Midbrain (tissue), 1 donor: ENCODE measurements around the gene SLC22A6.

ENCODE experiments used
- DNase-seq: peaks from one replicate; lab custom pipeline; 2025; lab: John Stamatoyannopoulos, UW

SLC22A6 gene, protein sequence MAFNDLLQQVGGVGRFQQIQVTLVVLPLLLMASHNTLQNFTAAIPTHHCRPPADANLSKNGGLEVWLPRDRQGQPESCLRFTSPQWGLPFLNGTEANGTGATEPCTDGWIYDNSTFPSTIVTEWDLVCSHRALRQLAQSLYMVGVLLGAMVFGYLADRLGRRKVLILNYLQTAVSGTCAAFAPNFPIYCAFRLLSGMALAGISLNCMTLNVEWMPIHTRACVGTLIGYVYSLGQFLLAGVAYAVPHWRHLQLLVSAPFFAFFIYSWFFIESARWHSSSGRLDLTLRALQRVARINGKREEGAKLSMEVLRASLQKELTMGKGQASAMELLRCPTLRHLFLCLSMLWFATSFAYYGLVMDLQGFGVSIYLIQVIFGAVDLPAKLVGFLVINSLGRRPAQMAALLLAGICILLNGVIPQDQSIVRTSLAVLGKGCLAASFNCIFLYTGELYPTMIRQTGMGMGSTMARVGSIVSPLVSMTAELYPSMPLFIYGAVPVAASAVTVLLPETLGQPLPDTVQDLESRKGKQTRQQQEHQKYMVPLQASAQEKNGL

DNA sequence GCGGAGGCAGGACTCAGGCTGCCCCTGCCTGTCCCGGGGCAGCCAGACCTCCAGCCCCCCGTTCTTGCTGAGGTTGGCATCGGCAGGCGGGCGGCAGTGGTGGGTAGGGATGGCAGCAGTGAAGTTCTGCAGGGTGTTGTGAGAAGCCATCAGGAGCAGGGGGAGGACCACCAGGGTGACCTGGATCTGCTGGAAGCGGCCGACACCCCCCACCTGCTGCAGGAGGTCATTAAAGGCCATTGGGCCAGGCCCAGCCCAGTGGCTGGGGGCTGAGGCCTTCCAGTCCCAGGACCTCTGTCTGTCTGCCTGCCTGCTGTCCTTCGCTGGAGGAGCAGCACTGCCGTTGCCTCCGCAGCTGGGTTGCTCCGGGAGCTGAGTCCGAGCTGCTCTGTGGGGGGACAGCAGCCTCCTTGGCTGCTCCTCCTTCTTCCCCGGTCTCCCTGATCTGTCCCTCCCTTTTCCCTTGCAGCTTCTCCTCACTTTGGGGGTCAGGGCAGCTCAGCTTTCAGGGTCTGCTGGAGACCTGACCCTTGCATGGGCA, at the start of gene SLC22A6:
Gene SLC22A6 (minus strand): TSS at position 517 of the 541 bp plus-strand sequence. CDS start 277 bp downstream, at position 240.
- peak; percentile 11 for DNase-seq

- DNase-seq: no peak
These were observed 47.7 kb upstream of the SLC22A6 start for GRCh38 chr11:63032457-63032856.

GRCh38 chr11:63023841-63024648, 39.3 kb upstream of the SLC22A6 start:
- peak; percentile 89 for DNase-seq

GRCh38 chr11:63023222-63023814, 38.6 kb upstream of the SLC22A6 start:
- DNase-seq: no peak

- no peak for DNase-seq
These were observed 37.7 kb upstream of the SLC22A6 start for GRCh38 chr11:63022441-63022840.

GRCh38 chr11:63020671-63021291, 36.0 kb upstream of the SLC22A6 start:
- DNase-seq: peak; percentile 15

GRCh38 chr11:63019506-63019905, 34.7 kb upstream of the SLC22A6 start:
- no peak for DNase-seq

GRCh38 chr11:63017306-63017974, 32.7 kb upstream of the SLC22A6 start:
- DNase-seq: no peak

DNA sequence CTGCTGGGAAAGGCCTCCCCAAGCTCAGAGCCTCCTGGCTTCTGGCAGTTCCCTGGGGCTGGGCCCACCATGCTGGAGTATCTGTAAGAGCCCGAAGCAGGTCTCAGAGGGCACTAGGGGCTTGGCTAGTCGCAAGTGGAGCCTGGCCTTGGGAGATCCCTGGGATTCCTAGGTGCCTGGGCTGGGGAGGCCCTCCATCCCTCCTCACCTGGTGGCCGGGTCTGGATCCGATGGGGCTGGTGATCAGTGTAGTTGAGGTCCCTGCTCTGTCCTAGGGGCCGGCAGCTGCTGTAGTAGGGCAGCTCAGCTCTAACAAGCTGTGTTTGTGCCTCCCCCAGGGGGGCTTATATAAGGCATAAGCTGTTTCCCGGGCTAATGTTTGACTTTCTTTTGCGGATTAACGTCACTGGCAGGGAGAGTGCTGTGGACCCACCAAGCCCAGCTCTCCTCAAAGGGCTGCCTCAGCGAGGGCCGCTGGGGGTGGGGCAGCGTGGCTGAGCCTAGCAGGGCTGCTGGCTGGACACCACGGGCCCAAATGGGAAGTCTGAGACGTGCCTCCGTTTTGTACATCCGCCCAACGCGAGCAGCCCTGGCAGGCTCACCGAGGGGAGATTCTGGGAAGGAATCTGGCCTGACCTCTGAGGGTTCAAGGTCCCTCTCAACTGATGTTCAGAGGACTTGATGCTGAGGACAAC, 30.9 kb upstream of the SLC22A6 start, which contains the start of gene SLC22A8:
Gene SLC22A8 (minus strand): TSS at position 321 of the 695 bp plus-strand sequence. CDS start 883 bp downstream, outside the sequence.
- no peak for DNase-seq

DNA sequence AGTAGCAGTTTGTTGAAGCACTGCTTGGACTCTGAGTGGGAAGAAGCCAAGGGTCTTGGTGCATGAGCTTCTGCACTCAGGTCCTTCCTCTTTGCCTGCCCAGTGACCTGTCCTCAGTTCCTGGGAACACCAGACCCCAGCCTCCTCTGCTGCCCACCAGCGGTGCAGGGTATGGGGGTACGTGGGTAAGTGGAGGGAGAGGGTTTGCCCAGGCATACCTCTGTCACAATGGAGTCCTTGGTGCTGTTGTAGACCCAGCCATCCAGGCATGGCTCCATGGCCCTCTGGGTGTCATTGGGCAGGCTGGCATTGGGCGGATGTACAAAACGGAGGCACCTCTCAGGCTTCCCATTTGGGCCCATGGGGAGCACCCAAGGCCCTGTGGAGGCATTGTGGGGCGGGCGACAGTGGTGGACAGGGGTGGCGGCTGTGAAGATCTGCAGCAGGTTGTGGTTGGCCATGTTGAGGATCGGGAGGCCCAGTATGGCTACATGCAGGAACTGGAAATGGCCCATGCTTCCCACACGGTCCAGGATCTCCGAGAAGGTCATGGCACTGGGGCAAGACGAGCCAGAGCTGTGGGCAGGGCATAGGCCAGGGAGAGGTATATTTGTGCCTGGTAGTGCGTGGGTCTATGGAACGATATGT, 29.8 kb upstream of the SLC22A6 start:
- no peak for DNase-seq

- DNase-seq: no peak
These were observed 28.1 kb upstream of the SLC22A6 start for GRCh38 chr11:63012839-63013238.

DNA sequence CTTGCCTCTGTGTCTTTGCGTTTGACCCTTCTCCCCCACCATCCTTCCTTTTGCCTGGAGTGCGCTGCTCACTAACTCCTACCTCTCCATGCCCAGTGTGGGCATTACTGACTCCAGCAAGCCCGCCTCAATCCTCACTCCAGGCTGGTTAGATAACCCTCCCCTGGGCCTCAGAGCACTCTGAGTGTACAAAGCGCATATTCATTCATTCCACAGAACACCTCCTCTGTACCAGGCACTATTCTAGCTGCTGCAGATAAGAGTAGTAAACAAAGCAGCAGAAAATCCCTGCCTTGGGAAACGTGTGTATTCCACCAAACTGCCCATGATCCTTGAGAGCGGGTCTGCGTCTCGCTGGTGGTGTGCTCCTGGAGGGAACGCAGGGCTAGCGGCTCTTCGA, 27.7 kb upstream of the SLC22A6 start:
- DNase-seq: no peak

DNA sequence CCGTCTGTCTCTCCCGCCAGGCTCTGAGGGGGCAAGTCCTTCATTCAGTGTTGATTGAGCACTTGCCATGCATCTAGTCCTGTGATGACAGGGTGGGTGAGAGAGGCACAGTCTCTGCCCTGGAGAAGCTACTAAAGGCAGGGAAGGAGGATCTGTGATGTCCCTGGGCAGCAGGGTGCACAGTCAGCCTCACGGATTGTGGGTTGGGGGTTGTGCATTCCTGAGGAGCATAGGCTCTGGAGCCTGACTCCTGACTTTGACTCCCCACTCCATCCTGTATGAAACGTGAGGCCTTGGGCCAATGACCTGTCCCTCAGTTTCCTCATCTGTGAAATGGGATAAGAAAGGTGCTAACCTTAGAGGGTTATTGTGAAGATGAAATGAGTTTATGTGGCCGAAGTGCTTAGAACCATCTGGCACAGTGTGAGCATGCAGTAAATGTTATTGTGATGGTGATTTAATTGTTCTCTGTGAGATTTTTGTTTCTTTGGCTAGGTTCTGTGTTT, 26.2 kb upstream of the SLC22A6 start:
- DNase-seq: no peak

DNA sequence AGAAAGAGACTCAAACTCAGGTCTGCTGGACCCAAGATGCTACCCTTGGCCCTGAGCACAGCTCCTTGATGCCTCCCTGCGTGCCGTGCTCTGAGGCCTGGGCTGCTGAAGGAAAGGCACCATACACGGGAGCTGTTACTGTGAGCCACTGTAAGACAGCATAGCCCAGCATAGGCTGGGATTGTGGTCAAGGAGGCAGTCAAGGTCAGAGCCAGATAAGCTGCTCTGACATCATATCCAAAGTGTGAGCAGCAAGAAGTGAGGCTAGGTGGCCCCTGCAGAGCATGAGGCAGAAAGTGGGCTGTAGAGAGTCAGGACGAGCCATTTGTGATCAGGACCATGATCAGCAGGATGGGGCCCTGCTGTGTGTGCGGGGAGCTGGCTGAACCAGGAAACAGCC, 23.2 kb upstream of the SLC22A6 start:
- no peak for DNase-seq

DNA sequence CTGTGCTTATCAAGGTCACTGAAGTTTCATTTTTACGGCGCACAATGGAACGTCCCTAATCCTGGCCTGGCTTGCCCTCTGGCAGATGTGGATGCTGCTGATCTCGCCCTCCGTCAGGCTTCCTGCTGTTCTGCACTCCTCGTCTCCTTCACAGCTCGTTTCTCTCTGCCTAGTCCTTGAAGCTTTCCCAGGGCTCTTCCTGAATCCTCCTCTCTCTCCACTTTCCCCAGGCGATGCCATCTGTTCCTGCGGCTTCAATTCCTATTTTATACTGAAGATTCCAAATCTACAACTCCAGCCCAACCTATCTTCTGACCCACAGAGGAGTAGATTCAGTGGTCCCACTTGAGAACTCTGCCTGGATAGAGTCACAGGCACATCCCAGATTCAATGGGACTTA, 16.7 kb upstream of the SLC22A6 start:
- no peak for DNase-seq

DNA sequence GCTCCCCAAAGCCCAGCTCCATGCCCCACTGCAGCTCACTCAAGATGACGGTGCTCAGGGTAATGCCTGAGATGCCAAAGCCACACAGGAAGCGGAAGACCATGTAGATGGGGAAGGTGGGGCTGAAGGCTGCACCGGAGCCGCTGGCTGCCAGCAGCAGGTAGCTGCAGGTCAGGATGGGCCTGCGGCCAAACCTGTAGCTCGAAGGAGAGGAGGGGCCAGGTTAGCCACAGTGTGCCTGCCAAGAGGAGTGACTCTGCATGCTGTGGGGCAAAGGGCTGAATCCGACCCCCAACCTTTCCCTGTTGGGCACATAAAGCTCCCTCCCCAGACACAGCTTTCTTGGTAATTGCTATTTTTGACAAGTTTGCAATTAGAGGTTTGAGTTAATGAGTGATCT, 14.9 kb upstream of the SLC22A6 start:
- no peak for DNase-seq

- DNase-seq: no peak
These were observed 14.4 kb upstream of the SLC22A6 start for GRCh38 chr11:62999156-62999555.

DNA sequence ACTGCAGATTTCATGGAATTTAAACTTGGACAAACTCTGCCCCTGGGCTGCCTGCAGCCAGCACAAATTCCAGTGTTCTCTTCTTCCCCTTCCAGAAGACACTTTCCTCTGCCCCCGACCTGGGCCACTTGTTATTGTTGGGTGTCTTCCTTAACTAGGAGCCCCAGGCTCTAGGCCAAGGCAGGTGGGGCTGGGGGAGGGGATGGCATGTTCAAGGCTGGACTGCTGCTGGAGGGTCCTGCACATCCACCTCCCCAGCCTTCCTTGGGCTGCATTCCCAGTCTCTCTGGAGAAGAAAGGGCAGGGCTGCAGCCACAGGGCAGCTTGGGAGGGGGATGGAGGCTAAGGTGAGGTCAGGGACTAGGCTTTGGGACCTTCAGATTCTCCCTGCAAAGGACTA, 11.5 kb upstream of the SLC22A6 start:
- no peak for DNase-seq

DNA sequence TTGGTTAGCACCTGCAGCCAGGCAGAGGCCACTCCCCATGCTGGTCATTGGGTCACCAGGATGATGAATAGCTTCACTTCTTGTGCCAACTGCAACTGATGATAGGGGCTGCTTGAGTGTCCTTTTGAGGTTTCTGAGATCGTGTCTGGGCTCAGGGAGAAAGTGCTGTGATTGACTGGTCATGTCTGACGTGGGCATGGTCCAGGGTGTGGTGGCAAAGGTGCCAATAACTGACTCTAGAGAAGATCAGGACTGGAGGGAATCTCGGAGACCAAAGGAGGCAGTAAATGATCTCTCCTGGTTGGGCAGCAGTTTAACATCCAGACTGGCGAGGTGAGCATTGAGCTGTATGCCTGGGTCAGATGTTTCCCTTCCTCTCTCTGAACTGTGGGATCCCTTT, 10.0 kb upstream of the SLC22A6 start:
- no peak for DNase-seq

DNA sequence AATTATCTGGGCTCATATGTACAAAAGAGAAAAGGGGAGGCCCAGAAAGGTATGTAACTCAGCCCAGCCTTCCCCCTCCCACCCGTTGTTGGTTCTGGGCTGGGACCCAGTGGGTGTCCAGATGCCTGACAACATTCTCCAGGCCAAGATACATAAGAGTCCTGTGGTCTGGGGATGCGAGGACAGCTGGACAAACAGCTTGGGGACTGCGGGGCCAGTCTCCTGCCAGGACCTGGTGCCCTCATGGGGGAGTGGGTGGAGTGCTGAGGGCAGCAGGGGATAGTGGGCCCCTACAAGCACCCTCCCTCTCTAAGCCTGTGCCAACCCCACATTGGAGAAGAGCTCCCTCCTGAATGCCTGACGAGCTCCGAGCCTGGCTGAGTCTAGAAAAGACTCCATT, 3.5 kb upstream of the SLC22A6 start:
- no peak for DNase-seq
